ENCODE results near the gene PRKCE.

PRKCE gene

DNA sequence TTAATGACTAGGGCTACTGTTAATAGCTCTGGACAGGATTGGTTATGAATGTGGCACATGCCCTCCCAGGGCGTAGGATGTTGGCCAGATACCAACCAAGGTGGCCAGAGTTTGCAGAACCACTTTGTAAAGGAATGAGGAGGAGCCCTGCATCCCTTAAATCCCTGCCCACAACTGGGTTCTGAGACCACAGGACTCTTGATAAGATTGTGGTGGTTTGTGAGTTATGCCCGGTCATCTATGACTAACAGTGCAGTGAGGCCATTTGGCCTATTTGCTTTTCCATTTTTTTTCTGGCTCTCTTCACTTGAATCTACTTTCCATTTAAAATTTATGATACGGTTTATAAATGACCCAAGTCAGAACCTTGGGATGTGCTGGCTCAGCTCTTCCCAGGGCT, 294.5 kb downstream of the PRKCE start:
- DNase-seq: no peak

DNA sequence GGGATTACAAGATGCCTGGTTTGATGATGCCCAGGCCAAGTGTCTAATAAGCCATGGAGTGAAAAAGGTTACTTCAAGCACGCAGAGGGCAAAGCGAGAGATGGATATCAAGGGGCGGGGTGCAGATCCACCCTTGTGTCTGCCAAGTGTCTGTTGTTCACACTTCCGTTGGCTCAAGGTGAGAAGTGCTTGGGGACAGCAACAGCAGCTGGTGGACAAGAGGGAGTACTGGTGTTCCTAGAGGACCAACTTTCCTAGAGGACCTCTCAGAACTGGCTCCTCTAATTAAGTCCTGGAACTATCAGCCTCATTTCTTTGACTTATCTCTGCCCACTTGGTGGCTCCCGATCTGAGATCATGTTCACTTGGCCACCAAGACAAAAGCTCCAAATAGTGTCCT, 299.1 kb downstream of the PRKCE start:
- DNase-seq: no peak

- DNase-seq: no peak
Observed at GRCh38 chr2:45951025-45951727, 299.7 kb downstream of the PRKCE start.

GRCh38 chr2:45952591-45952990, 301.1 kb downstream of the PRKCE start:
- DNase-seq: no peak

DNA sequence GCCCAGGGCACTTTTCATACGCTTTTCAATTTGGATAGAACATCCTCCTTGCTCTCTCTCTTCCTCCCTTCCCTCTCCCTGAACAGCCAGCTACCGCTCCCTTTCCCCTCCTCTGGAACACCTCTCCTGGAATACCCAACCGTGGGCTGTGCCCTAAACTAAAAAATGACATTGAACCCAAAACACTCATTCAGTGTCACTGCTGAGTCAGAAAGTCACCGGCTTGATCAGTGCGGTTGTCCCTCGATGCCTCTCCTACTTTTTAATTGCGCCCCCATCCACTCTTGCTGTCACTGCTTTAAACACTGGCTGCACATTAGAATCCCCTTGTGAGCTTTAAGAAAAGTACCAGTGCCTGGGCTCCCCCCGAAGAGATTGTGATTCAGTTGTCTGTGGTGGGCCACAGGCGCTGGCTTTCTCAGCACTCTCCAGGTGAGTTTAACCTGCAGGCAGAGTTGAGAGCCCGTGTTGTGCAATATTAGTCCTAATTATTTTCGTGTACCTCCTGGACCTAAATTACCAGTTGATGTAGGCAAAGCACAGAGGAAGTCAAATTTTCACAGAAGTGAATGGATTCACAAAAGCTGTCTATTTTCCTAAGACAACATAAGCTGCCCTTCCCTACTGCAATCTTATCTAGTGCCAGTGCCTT, 302.0 kb downstream of the PRKCE start:
- no peak for DNase-seq

DNA sequence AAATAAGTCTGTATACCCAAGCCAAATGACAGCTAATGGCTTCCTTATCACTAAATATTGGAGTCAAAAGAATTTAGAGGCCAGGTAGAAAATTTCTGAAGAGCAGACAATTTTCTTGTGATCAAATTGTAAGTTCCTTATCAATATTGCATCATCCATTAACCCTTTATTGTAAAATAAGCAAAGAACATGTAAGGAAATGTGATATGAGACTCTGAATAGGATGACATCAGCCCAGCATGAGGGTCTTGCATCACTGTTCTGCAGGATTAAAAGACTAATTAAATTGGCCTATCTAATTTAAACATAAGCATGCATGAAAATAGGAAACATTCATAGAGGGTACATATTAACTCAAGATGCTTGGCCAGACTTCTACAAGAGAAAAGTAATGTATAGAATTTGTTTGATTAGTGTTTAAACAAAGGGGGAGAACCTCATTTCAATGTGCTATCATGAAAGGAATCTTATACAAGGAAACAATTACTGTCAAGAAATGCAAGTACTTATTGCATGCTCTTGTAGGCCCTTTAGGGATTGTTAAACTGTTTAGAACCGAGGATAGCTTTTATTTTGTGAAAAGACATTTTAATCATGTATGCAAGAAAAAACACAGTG, 302.9 kb downstream of the PRKCE start:
- DNase-seq: no peak

- DNase-seq: no peak
Observed at GRCh38 chr2:45957533-45958227, 306.2 kb downstream of the PRKCE start.

DNA sequence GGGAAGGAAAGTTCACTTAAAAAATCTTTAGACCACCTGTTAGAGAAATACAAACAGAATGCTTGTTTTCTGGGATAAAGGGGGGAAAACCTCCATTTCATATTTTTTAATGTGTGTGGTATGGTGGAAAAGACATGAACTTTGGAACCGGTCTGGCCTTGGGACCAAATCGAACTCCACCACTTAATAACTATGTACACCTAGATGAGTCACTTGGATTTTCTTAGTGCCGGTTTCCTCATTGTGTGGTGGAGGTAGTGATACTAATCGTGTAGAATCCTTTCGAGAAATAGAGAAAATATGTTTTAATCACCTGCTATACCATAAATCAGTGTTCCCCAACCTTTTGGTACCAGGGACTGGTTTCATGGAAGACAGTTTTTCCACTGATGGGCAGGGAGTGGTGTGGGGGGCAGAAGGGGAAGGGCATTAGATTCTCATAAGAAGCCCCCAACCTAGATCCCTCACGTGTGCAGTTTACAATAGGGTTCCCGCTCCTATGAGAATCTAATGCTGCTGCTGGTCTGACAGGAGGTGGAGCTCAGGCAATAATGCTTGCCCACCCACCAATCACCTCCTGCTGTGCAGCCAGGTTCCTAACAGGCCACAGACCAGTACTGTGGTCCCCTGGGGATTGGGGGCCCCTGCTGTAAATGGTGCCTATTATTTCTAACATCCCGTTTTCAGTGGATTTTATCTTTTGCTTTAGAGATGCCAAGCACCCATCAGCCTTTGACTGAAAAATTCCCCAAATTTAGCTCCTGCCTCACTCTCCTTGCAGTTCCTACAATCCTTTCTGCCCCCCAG, 308.8 kb downstream of the PRKCE start:
- no peak for DNase-seq

- no peak for DNase-seq
Observed at GRCh38 chr2:45962177-45962921, 310.9 kb downstream of the PRKCE start.

- no peak for DNase-seq
Observed at GRCh38 chr2:45963816-45964215, 312.3 kb downstream of the PRKCE start.

DNA sequence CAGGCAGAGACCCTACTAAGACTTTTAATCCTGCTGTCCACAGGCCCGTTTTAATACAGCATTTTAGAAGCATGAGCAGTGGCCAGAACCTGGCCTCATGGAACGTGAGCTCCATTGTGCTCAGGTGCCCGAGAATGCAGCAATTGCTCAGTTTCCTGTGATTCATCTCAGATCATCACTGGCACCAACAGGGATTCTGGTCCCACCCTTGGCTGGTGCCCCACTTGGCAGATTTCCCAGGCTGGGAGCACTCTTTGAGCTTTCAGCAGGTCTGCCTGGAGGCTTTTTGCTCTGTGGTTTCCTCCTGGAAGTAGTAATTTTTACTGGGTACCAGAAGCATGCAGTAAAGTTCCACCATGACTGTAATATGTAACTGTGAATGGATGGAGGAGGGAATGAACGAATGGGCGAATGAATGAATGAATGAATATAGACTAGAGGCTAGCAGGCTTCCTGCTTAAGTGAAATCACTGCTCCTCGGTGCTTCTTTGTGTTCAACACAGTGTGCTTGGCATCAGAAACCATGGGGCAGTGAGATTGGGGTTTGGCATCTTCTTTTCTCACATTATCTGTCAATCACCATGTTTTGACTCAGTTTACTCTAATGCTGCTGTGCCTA, 312.9 kb downstream of the PRKCE start:
- no peak for DNase-seq

GRCh38 chr2:45964906-45965305, 313.4 kb downstream of the PRKCE start:
- DNase-seq: no peak

- no peak for DNase-seq
Observed at GRCh38 chr2:45965871-45966498, 314.5 kb downstream of the PRKCE start.

DNA sequence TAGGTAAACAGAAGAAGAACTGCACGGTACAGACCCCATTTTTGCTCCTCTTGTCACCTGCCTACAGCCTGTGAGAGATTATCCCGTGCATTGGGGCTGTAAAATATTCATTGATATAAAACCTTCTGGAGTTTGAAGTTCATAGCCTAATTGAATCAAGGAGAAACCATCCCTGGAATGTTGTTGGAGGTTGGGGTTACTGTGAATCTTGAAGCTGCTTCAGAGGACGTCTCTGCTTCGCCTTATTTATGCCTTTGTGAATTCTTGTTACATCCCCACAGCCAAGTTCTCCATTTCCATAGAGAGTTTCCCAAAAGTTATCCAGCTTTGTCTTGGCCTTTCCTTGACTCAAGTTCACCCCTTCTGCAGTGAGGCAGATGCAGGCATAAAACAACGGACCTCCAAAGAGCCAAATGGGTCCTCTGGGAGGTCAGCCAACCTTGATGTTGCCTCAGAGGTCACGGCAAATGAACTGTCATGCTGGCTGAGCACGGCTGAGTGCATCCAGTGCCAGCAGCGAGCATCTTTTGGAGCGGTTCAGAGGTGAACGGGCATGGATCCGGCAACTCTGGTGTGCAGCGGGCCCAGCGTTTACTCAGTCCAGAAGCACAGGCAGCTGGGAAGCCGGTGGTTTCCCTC, 317.6 kb downstream of the PRKCE start:
- no peak for DNase-seq

- no peak for DNase-seq
Observed at GRCh38 chr2:45973426-45973825, 322.0 kb downstream of the PRKCE start.

- no peak for DNase-seq
Observed at GRCh38 chr2:45974056-45974455, 322.6 kb downstream of the PRKCE start.

DNA sequence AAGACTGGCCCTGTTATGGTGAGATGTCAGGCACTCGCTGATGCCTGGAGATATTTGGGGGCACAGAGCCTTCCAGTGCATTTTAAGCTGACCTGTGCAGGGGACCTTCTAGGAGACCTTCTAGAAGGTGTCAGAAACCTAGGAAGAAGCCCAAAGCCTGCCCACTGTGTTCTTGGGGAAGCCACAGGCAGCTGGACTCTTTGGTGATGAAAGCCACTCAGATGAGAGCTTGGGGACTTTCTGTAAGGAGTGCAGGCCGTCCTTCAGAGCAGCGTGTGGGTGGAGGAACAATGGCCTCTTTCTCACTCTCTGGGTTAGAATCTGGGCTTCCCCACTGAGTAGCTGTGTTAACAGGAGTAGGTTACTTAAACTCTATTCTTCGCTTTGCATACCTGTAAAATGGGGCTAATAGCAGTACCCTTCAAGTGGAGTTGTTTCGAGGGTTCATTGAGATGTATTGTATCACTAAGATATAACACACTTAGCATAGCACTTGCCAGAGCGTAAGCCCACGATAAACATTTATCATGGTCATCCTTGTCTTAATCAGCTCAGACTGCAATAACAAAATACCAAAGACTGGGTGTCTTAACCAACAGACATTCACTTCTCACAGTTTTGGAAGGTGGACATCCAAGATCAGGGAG, 323.4 kb downstream of the PRKCE start:
- no peak for DNase-seq

- DNase-seq: no peak
Observed at GRCh38 chr2:45975752-45976517, 324.5 kb downstream of the PRKCE start.

DNA sequence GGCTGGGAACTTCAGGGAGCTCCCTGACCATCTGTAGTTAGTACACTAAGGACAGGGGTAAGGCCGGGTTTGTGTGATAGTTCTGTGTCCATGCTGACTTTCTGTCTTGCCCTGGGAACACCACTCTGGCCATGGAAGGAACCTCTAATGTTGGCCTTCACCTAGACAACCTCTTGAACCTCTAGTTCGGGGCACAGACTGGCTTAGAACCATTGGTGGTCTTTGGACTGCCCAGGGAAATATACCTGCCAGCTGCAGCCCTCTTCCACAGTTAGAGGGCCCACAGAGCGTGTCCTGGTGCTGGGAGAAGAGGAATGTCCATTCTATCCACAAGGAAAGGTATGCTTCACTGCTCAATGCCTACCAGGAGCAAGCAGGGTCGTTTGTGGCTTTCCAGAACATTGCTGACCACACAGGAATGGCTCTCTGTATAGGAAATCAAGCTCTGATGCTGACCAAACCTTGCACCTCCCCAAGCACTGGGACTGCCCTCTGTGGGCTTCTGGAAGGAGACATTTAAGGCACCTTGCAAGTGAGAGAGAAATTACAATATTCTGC, 326.9 kb downstream of the PRKCE start:
- DNase-seq: no peak
